Measurements from ENCODE around the gene PRDM11.

Gene PRDM11

GRCh38 chr11:45267652-45268299 lies 121.3 kb downstream of the PRDM11 start:
- no peak for DNase-seq

- no peak for DNase-seq
Observed at GRCh38 chr11:45269678-45270077, 123.2 kb downstream of the PRDM11 start.

- no peak for DNase-seq
Observed at GRCh38 chr11:45270946-45271716, 124.7 kb downstream of the PRDM11 start.

- DNase-seq: no peak
Observed at GRCh38 chr11:45272701-45273100, 126.3 kb downstream of the PRDM11 start.

GRCh38 chr11:45273509-45273908 lies 127.1 kb downstream of the PRDM11 start:
- DNase-seq: no peak

- DNase-seq: no peak
Observed at GRCh38 chr11:45274206-45274605, 127.8 kb downstream of the PRDM11 start.

- no peak for DNase-seq
Observed at GRCh38 chr11:45275828-45276227, 129.4 kb downstream of the PRDM11 start.

GRCh38 chr11:45278714-45279113 lies 132.3 kb downstream of the PRDM11 start:
- no peak for DNase-seq

- DNase-seq: no peak
Observed at GRCh38 chr11:45279645-45280044, 133.2 kb downstream of the PRDM11 start.

GRCh38 chr11:45280449-45280848 lies 134.0 kb downstream of the PRDM11 start:
- no peak for DNase-seq

GRCh38 chr11:45282081-45282480 lies 135.6 kb downstream of the PRDM11 start:
- DNase-seq: no peak

All from NCI-H2171 (cell line).